Measurements from ENCODE around the gene FBLN2. TPM values are rescaled to one million over a fixed set of nuclear protein-coding genes. Genes with fewer than 3 reads are reported as not detected.

The FBLN2 gene
- total RNA-seq, 1 experiment from 2014 or later = 0.11 TPM

DNA sequence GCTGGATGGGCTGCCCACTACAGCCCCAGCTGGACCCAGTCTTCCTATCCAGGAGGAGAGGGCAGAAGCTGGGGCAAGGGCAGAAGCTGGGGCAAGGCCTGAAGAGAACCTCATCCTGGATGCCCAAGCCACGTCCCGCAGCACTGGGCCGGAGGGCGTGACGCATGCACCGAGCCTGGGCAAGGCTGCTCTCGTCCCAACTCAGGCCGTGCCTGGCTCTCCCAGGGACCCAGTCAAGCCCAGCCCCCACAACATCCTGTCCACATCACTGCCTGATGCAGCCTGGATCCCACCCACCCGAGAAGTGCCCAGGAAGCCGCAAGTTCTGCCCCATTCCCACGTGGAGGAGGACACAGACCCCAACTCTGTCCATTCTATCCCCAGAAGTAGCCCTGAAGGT, 22.3 kb downstream of the FBLN2 start:
- Histone ChIP-seq H3K4me2 (ENCODE audit: low read length) (no peak overlapping the region), H3K27ac (ENCODE audit: low read length) (no peak overlapping the region), H3K9ac (ENCODE audit: low read length) (no peak overlapping the region), H3F3A (ENCODE audit: low read length, unreplicated experiment) (no peaks in the 10 kb centered on the region), H2AFZ (ENCODE audit: low read length) (no peak overlapping the region), H3K4me1 (ENCODE audit: insufficient read depth, low read length) (no peaks in the 10 kb centered on the region), H3K36me3 (ENCODE audit: low read depth, low read length) (no peaks in the 10 kb centered on the region), H3K9me2 (replicated peaks; ENCODE audit: low read length) (no peaks in the 10 kb centered on the region), H3K79me2 (ENCODE audit: low read length) (no peaks in the 10 kb centered on the region), H3K9me3 (ENCODE audit: low read length) (no peaks in the 10 kb centered on the region), H3K4me3 (ENCODE audit: low read length) (no peak overlapping the region), H4K20me1 (ENCODE audit: low read length) (no peaks in the 10 kb centered on the region), H3K27me3 (ENCODE audit: low read length) (no peaks in the 10 kb centered on the region)
- ChIA-PET POLR2A (ENCODE audit: unreplicated experiment) (interaction anchor here (0.5 kb wide), 1 partner anchor 450 kb away, joined by 4 read pairs; no protein-coding TSS in a partner anchor), CTCF (interaction anchor here (0.6 kb wide), 1 partner anchor 74 kb away, joined by 5 read pairs; no protein-coding TSS in a partner anchor)
- TF ChIP-seq EZH2phosphoT487 (IDR thresholded peaks at IDR 0.05; ENCODE audit: borderline replicate concordance, low read length) = no peak
- TF ChIP-seq EZH2 (IDR thresholded peaks at IDR 0.05; ENCODE audit: low read length, unreplicated experiment) = no peak
- TF ChIP-seq, protein P1, sequence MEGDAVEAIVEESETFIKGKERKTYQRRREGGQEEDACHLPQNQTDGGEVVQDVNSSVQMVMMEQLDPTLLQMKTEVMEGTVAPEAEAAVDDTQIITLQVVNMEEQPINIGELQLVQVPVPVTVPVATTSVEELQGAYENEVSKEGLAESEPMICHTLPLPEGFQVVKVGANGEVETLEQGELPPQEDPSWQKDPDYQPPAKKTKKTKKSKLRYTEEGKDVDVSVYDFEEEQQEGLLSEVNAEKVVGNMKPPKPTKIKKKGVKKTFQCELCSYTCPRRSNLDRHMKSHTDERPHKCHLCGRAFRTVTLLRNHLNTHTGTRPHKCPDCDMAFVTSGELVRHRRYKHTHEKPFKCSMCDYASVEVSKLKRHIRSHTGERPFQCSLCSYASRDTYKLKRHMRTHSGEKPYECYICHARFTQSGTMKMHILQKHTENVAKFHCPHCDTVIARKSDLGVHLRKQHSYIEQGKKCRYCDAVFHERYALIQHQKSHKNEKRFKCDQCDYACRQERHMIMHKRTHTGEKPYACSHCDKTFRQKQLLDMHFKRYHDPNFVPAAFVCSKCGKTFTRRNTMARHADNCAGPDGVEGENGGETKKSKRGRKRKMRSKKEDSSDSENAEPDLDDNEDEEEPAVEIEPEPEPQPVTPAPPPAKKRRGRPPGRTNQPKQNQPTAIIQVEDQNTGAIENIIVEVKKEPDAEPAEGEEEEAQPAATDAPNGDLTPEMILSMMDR (conservative IDR thresholded peaks at IDR 0.05; ENCODE audit: low read depth, low read length) = no peak
- no TSS peak for BruUV-seq (replicated peaks)
- intact Hi-C loops (cut with micrococcal nuclease) = no loop called here
- DNase-seq (no peak), ATAC-seq (no peak)

DNA sequence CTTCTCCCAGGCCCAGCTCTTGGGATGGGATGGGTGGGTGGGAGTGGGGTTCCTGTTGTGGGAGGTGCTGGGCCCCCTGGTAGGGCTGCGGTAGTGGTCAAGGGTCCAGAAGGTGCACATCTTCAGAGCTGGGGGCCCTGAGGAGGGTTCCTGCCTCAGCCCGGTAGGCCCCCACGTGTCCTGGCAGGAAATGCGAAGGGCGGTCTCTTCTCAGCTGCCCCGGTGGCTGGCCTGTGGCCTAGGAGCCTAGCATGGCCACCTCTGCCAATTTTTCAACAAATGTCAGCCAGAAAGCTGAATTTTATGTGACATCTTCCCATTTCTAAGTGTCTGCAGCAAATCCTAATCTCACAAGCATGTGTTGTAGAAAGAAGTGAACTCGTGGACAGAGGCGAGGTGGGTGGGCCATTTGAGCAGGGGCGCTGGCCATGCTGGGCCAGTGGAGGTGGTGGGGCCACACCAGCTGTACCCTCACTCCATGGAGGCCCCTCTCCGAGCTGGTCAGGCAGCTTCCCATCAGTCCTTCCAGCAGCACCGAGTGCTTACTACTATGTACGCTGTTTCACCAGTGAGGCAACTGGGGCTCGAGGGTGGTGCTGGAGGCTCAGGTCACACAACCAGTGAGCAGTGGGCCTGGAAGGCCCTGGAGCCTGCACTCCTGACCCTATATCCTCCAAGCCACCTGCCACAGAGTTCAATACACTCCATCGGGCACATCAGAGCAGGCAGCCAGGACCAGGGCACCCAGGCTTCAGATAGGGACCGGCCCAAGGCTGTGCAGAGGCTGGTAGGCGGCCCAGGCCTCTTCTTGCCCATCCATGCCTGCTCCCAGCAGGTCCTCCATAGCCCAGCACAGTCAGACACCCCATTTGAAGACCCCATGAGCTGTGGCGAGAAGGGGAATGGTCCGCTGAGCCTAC, 23.2 kb downstream of the FBLN2 start:
- BruUV-seq (replicated peaks) = no TSS peak
- ATAC-seq = no peak

More for the DNA sequence above, 23.2 kb downstream of the FBLN2 start:
- intact Hi-C loops (cut with micrococcal nuclease) = no loop called here
- Histone ChIP-seq H3K9ac (ENCODE audit: low read length) (no peak overlapping the region), H3K27me3 (ENCODE audit: low read length) (no peaks in the 10 kb centered on the region), H3K79me2 (ENCODE audit: low read length) (no peaks in the 10 kb centered on the region), H3K4me1 (ENCODE audit: insufficient read depth, low read length) (no peaks in the 10 kb centered on the region), H2AFZ (ENCODE audit: low read length) (no peak overlapping the region), H3K9me2 (replicated peaks; ENCODE audit: low read length) (no peaks in the 10 kb centered on the region), H4K20me1 (ENCODE audit: low read length) (no peaks in the 10 kb centered on the region), H3K9me3 (ENCODE audit: low read length) (no peaks in the 10 kb centered on the region), H3K27ac (ENCODE audit: low read length) (no peak overlapping the region), H3F3A (ENCODE audit: low read length, unreplicated experiment) (no peaks in the 10 kb centered on the region), H3K36me3 (ENCODE audit: low read depth, low read length) (no peaks in the 10 kb centered on the region), H3K4me3 (ENCODE audit: low read length) (no peak overlapping the region), H3K4me2 (ENCODE audit: low read length) (no peak overlapping the region)
- ChIA-PET POLR2A (ENCODE audit: unreplicated experiment) (no interaction called here), CTCF (no interaction called here)
- TF ChIP-seq EZH2 (IDR thresholded peaks at IDR 0.05; ENCODE audit: low read length, unreplicated experiment) = no peak
- TF ChIP-seq EZH2phosphoT487 (IDR thresholded peaks at IDR 0.05; ENCODE audit: borderline replicate concordance, low read length) = no peak
- TF ChIP-seq, protein P1 (conservative IDR thresholded peaks at IDR 0.05; ENCODE audit: low read depth, low read length) = no peak
- no peak for DNase-seq

Data from PC-3 (cell line).